WTC11 (cell line): ENCODE measurements around the gene CALML4. TPM values are rescaled to one million over a fixed set of nuclear protein-coding genes. Genes with fewer than 3 reads are reported as not detected.

Source experiments
- ATAC-seq: fragments of 200-7000 bp; cut with Tn5 transposase; 2 replicates; pipeline ENCODE4 v1.10.0; 2021; ENCODE audit warnings: mild to moderate bottlenecking, moderate library complexity
- CTCF ChIA-PET: fragments of 300-600 bp; sonication (Branson Sonifier 250); formaldehyde crosslinking; loops from one replicate; lab custom pipeline; 2021; ENCODE audit warnings: antibody characterized with exemption; lab: Charles Lee
- POLR2A ChIA-PET: fragments of 350-600 bp; sonication (Branson Sonifier 250); formaldehyde crosslinking; loops from one replicate; lab custom pipeline; 2021; ENCODE audit warnings: antibody characterized with exemption; lab: Charles Lee
- DNase-seq: peaks from one replicate; pipeline ENCODE4 v3.0.0; 2021; ENCODE audit warnings: low spot score
- H3K27ac Mint-ChIP-seq: 2 replicates; pipeline ENCODE4 v1.8.0; 2021; ENCODE audit warnings: mixed read lengths
- H3K27me3 Mint-ChIP-seq: 2 replicates; pipeline ENCODE4 v1.8.0; 2021; ENCODE audit warnings: low read depth, mild to moderate bottlenecking, moderate library complexity, mixed read lengths
- H3K36me3 Mint-ChIP-seq: 2 replicates; pipeline ENCODE4 v1.8.0; 2021; ENCODE audit warnings: mixed read lengths
- H3K4me1 Mint-ChIP-seq: 2 replicates; pipeline ENCODE4 v1.8.0; 2022; ENCODE audit warnings: mixed read lengths
- H3K4me3 Mint-ChIP-seq: 2 replicates; pipeline ENCODE4 v1.8.0; 2021; ENCODE audit warnings: mild to moderate bottlenecking, moderate library complexity, mixed read lengths
- H3K9me3 Mint-ChIP-seq: 2 replicates; pipeline ENCODE4 v1.8.0; 2021; ENCODE audit warnings: mixed read lengths
- ARID4B ChIP-seq: sonication (generic); formaldehyde crosslinking; IDR thresholded peaks from 2 replicates; pipeline ENCODE4 v1.8.0; 2023; ENCODE audit warnings: missing genetic modification reagents, mild to moderate bottlenecking, borderline replicate concordance
- ATF1 ChIP-seq: sonication (generic); formaldehyde crosslinking; IDR thresholded peaks from 2 replicates; pipeline ENCODE4 v1.8.1; 2023; ENCODE audit warnings: mild to moderate bottlenecking, moderate library complexity, missing genetic modification reagents
- CREM ChIP-seq: sonication (generic); formaldehyde crosslinking; IDR thresholded peaks from 2 replicates; pipeline ENCODE4 v1.8.1; 2022; ENCODE audit warnings: mild to moderate bottlenecking, missing genetic modification reagents, moderate library complexity
- E2F5 ChIP-seq: sonication (generic); formaldehyde crosslinking; IDR thresholded peaks from 2 replicates; pipeline ENCODE4 v1.8.1; 2022; ENCODE audit warnings: mild to moderate bottlenecking, moderate library complexity, missing genetic modification reagents
- ELF4 ChIP-seq: sonication (generic); formaldehyde crosslinking; IDR thresholded peaks from 2 replicates; pipeline ENCODE4 v1.8.1; 2022; ENCODE audit warnings: low read depth, mild to moderate bottlenecking, moderate library complexity, missing genetic modification reagents
- EMX1 ChIP-seq: fragments of 250-450 bp; sonication (Bioruptor Pico); IDR thresholded peaks from 2 replicates; pipeline ENCODE4 v1.8.0; 2021; ENCODE audit warnings: mild to moderate bottlenecking
- FOXK1 ChIP-seq: sonication (generic); formaldehyde crosslinking; IDR thresholded peaks from 2 replicates; pipeline ENCODE4 v1.8.0; 2022; ENCODE audit warnings: mild to moderate bottlenecking, moderate library complexity, missing genetic modification reagents
- GABPB1 ChIP-seq: sonication (generic); formaldehyde crosslinking; IDR thresholded peaks from 2 replicates; pipeline ENCODE4 v1.8.1; 2023; ENCODE audit warnings: mild to moderate bottlenecking, missing genetic modification reagents
- HMGXB4 ChIP-seq: sonication (generic); formaldehyde crosslinking; IDR thresholded peaks from 2 replicates; pipeline ENCODE4 v1.8.1; 2023; ENCODE audit warnings: mild to moderate bottlenecking, moderate library complexity, missing genetic modification reagents
- MAX ChIP-seq: sonication (generic); formaldehyde crosslinking; IDR thresholded peaks from 2 replicates; pipeline ENCODE4 v1.8.0; 2022; ENCODE audit warnings: mild to moderate bottlenecking, missing genetic modification reagents
- NFE2L1 ChIP-seq: sonication (generic); formaldehyde crosslinking; IDR thresholded peaks from 2 replicates; pipeline ENCODE4 v1.8.1; 2023; ENCODE audit warnings: missing genetic modification reagents
- NFYB ChIP-seq: sonication (generic); formaldehyde crosslinking; conservative IDR thresholded peaks from 2 replicates; pipeline ENCODE4 v1.8.0; 2022; ENCODE audit warnings: low read depth, missing genetic modification reagents
- PRRX2 ChIP-seq: fragments of 250-450 bp; sonication (Bioruptor Pico); IDR thresholded peaks from 2 replicates; pipeline ENCODE4 v1.8.0; 2021; ENCODE audit warnings: mild to moderate bottlenecking
- RORB ChIP-seq: fragments of 250-450 bp; sonication (Bioruptor Pico); IDR thresholded peaks from 2 replicates; pipeline ENCODE4 v1.9.0; 2021; ENCODE audit warnings: mild to moderate bottlenecking
- SMAD4 ChIP-seq: sonication (generic); formaldehyde crosslinking; IDR thresholded peaks from 2 replicates; pipeline ENCODE4 v1.8.0; 2022; ENCODE audit warnings: mild to moderate bottlenecking, missing genetic modification reagents
- TP53 ChIP-seq: sonication (generic); formaldehyde crosslinking; IDR thresholded peaks from 2 replicates; pipeline ENCODE4 v1.8.1; 2023; ENCODE audit warnings: mild to moderate bottlenecking, missing genetic modification reagents
- ZBTB21 ChIP-seq: sonication (generic); formaldehyde crosslinking; IDR thresholded peaks from 2 replicates; pipeline ENCODE4 v1.8.1; 2023; ENCODE audit warnings: mild to moderate bottlenecking, missing genetic modification reagents, borderline replicate concordance
- ZNF121 ChIP-seq: sonication (generic); formaldehyde crosslinking; IDR thresholded peaks from 2 replicates; pipeline ENCODE4 v1.8.0; 2023; ENCODE audit warnings: missing genetic modification reagents
- ZNF263 ChIP-seq: sonication (generic); formaldehyde crosslinking; IDR thresholded peaks from 2 replicates; pipeline ENCODE4 v1.8.1; 2022; ENCODE audit warnings: low read depth, mild to moderate bottlenecking, moderate library complexity, missing genetic modification reagents
- total RNA-seq: library from RNA; stranded (reverse); gene quantifications from 3 replicates; pipeline ENCODE4 v1.2.3, GENCODE V29; 2021

The CALML4 gene
- total RNA-seq, 1 experiment from 2014 or later, result 9.8 TPM

- TF ChIP-seq ARID4B (CRISPR knock-in tag), result no peak
- TF ChIP-seq ZBTB21 (CRISPR knock-in tag), result no peak
- no peak for TF ChIP-seq TP53 (CRISPR knock-in tag)
- no peak for TF ChIP-seq HMGXB4
- TF ChIP-seq EMX1, result no peak
- no peak for TF ChIP-seq PRRX2 (CRISPR knock-in tag)
- TF ChIP-seq SMAD4 (CRISPR knock-in tag), result no peak
- TF ChIP-seq, all 79 proteins: peak for 0
Observed at GRCh38 chr15:68197170-68197492, 8.0 kb downstream of the CALML4 start (continued).

GRCh38 chr15:68196445-68197169 lies 8.5 kb downstream of the CALML4 start:
- no peaks in the 10 kb centered on the region for H3K9me3 Mint-ChIP-seq
- H3K4me1 Mint-ChIP-seq, result peaks cover 19% of the 10 kb centered on the region
- no peak overlapping the region for H3K4me3 Mint-ChIP-seq
- H3K27me3 Mint-ChIP-seq, result no peaks in the 10 kb centered on the region
- DNase-seq, result no peak
- H3K27ac Mint-ChIP-seq, result no peak overlapping the region
- no peak for ATAC-seq
- peaks cover 16% of the 10 kb centered on the region for H3K36me3 Mint-ChIP-seq
- POLR2A ChIA-PET, result no interaction called here
- CTCF ChIA-PET, result interaction anchor here (0.6 to 3.1 kb wide), 6 partner anchors 9 to 333 kb away, joined by 4 to 25 read pairs (median 8); partner anchors contain the start of gene CALML4
- TF ChIP-seq MAX (CRISPR knock-in tag), result no peak
- no peak for TF ChIP-seq CREM (CRISPR knock-in tag)
- TF ChIP-seq GABPB1 (CRISPR knock-in tag), result no peak
- no peak for TF ChIP-seq RORB (CRISPR knock-in tag)
- TF ChIP-seq ZNF263, result no peak
- no peak for TF ChIP-seq E2F5
- no peak for TF ChIP-seq ATF1
- TF ChIP-seq ZNF121 (CRISPR knock-in tag), result no peak
- TF ChIP-seq NFE2L1, result no peak
- no peak for TF ChIP-seq NFYB (CRISPR knock-in tag)
- no peak for TF ChIP-seq FOXK1 (CRISPR knock-in tag)
- no peak for TF ChIP-seq ELF4 (CRISPR knock-in tag)
